A673 (cell line): Measurements from ENCODE around the gene TRIM29. TPM values are rescaled to one million over a fixed set of nuclear protein-coding genes. Genes with fewer than 3 reads are reported as not detected.
A peak's percentile ranks its signal among the peaks of the same experiment; 100 is the strongest.

Source experiments
- BruUV-seq: library from RNA; stranded (reverse); fragments of 400-500 nt; replicated peaks from 2 replicates; lab custom pipeline; 2021; lab: Mats Ljungman, UMichigan
- CTCF ChIA-PET: fragments of 300-600 bp; sonication (Branson Sonifier 250); formaldehyde crosslinking; loops from one replicate; lab custom pipeline; 2022; ENCODE audit warnings: antibody characterized with exemption; lab: Charles Lee
- POLR2A ChIA-PET: fragments of 300-600 bp; sonication (Branson Sonifier 250); formaldehyde crosslinking; loops from one replicate; lab custom pipeline; 2022; ENCODE audit warnings: antibody characterized with exemption; ENCODE audit not compliant: low non-redundant PET; lab: Charles Lee
- DNase-seq: peaks from one replicate; pipeline ENCODE4 v3.0.0-alpha.2; 2015; ENCODE audit warnings: low spot score
- H3K27ac ChIP-seq: fragments of 200-600 bp; sonication (generic); 2 replicates; pipeline ENCODE4 v1.5.1; 2016; ENCODE audit warnings: mixed run types, low read depth, mild to moderate bottlenecking, mixed read lengths, antibody characterized with exemption, low read length; ENCODE audit not compliant: poor library complexity, severe bottlenecking
- H3K27me3 ChIP-seq: fragments of 200-600 bp; sonication (generic); replicated peaks from 2 replicates; pipeline ENCODE4 v1.6.1; 2017; ENCODE audit warnings: mixed run types, low read depth, mild to moderate bottlenecking, mixed read lengths, antibody characterized with exemption, low read length; ENCODE audit not compliant: insufficient read depth, poor library complexity
- H3K36me3 ChIP-seq: fragments of 200-600 bp; sonication (generic); 2 replicates; pipeline ENCODE4 v1.6.1; 2016; ENCODE audit warnings: mixed run types, mild to moderate bottlenecking, mixed read lengths, antibody characterized with exemption, low read length; ENCODE audit not compliant: insufficient read depth, poor library complexity, severe bottlenecking
- H3K4me1 ChIP-seq: fragments of 200-600 bp; sonication (generic); 2 replicates; pipeline ENCODE4 v1.6.1; 2017; ENCODE audit warnings: mixed run types, mild to moderate bottlenecking, mixed read lengths, antibody characterized with exemption, low read length; ENCODE audit not compliant: insufficient read depth, poor library complexity, severe bottlenecking
- H3K4me3 ChIP-seq: fragments of 200-600 bp; sonication (generic); 2 replicates; pipeline ENCODE4 v1.5.1; 2016; ENCODE audit warnings: low read depth, mixed run types, mild to moderate bottlenecking, mixed read lengths, low read length; ENCODE audit not compliant: poor library complexity, severe bottlenecking
- H3K9me3 ChIP-seq: fragments of 200-600 bp; sonication (generic); 2 replicates; pipeline ENCODE4 v1.6.1; 2016; ENCODE audit warnings: mixed run types, low read depth, mild to moderate bottlenecking, mixed read lengths, antibody characterized with exemption, low read length; ENCODE audit not compliant: poor library complexity, severe bottlenecking
- CTCF ChIP-seq: fragments of 300-800, 200-600 bp; sonication (generic); conservative IDR thresholded peaks from 2 replicates; pipeline ENCODE4 v1.5.1; 2017; ENCODE audit warnings: low read depth, mild to moderate bottlenecking, antibody characterized with exemption, low read length, moderate library complexity, mixed read lengths
- EZH2 ChIP-seq: fragments of 200-600 bp; sonication (generic); IDR thresholded peaks from 2 replicates; pipeline ENCODE4 v1.6.1; 2017; ENCODE audit warnings: borderline replicate concordance, low read depth, mild to moderate bottlenecking, mixed read lengths, antibody characterized with exemption, low read length; ENCODE audit not compliant: poor library complexity, severe bottlenecking
- intact Hi-C: fragments of 100-400 bp; cut with micrococcal nuclease; formaldehyde crosslinking; loops from one replicate; pipeline ENCODE4 v1.10.0; 2022; ENCODE audit not compliant: unreplicated experiment
- total RNA-seq: library from RNA; stranded (reverse); gene quantifications from 2 replicates; pipeline ENCODE4 v1.2.3, GENCODE V29; 2021

The TRIM29 gene
- total RNA-seq, 1 experiment from 2014 or later, result not detected

- Histone ChIP-seq H3K9me3 (no peaks in the 10 kb centered on the region), H3K4me3 (no peak overlapping the region), H3K36me3 (no peaks in the 10 kb centered on the region), H3K27ac (no peak overlapping the region), H3K27me3 (peaks cover 37% of the 10 kb centered on the region), H3K4me1 (peaks cover 6% of the 10 kb centered on the region)
- BruUV-seq, result no TSS peak
- ChIA-PET CTCF (interaction anchor here (0.7 to 0.8 kb wide), 2 partner anchors 132 to 582 kb away, joined by 3 read pairs; no protein-coding TSS in a partner anchor), POLR2A (no interaction called here)
- intact Hi-C loops, result no loop called here
- DNase-seq, result no peak
- no peak for TF ChIP-seq CTCF
- TF ChIP-seq EZH2, result no peak
Observed at GRCh38 chr11:120170741-120171261, 32.9 kb upstream of the TRIM29 start.

- H3K4me3 ChIP-seq, result peak overlapping the region; percentile 57
- no TSS peak for BruUV-seq
- H3K27me3 ChIP-seq, result peaks cover 38% of the 10 kb centered on the region
Observed at GRCh38 chr11:120169981-120170698, 32.2 kb upstream of the TRIM29 start.

More at GRCh38 chr11:120169981-120170698, 32.2 kb upstream of the TRIM29 start:
- TF ChIP-seq CTCF, result no peak
- no peak for TF ChIP-seq EZH2
- no peak for DNase-seq
- Histone ChIP-seq H3K27ac (no peak overlapping the region), H3K36me3 (no peaks in the 10 kb centered on the region), H3K4me1 (peaks cover 6% of the 10 kb centered on the region), H3K9me3 (no peaks in the 10 kb centered on the region)
- ChIA-PET CTCF (interaction anchor here (0.5 kb wide), 1 partner anchor 1349 kb away, joined by 3 read pairs; no protein-coding TSS in a partner anchor), POLR2A (no interaction called here)
- intact Hi-C loops, result loop anchor here (5.0 kb wide), 1 partner anchor 503 kb away; no protein-coding TSS in a partner anchor
